Activated CD4-positive, alpha-beta T cell treated with anti-CD3 and anti-CD28 coated beads, Interleukin-2, Interleukin-4, amounts not matched to agents 100 ng/mL and 50 ng/mL, durations not matched to agents 16 hours and 8 hours (primary cell): ENCODE data around the gene GABBR2.

Experiments used
- DNase-seq: peaks from one replicate; pipeline ENCODE4 v3.0.0-alpha.2; 2020; ENCODE audit warnings: low spot score

Gene GABBR2

GRCh38 chr9:98720402-98720801 lies 11.7 kb upstream of the GABBR2 start:
- no peak for DNase-seq

DNA sequence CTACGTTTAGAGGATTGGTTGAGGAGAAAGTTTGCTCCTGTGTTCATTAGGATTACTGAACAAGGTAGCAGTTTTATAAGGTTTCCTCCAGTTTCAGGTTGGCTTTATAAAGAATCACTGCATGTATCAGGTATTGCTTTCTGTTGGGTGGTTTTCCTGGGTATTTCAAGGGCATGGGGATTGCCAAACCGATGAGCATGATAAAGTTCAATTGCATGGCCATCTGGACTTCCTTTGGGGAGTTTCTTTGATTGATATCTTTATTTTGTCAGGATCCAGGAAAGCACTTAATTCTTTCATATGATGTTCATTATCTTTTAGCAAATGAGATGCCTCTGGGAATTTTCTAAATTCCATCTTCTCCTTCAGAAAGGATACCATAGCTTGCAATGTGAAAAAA lies 10.3 kb upstream of the GABBR2 start:
- DNase-seq = no peak

GRCh38 chr9:98714833-98715232 lies 6.1 kb upstream of the GABBR2 start:
- no peak for DNase-seq

- DNase-seq = no peak
Measured at GRCh38 chr9:98712987-98713386, 4.3 kb upstream of the GABBR2 start.

DNA sequence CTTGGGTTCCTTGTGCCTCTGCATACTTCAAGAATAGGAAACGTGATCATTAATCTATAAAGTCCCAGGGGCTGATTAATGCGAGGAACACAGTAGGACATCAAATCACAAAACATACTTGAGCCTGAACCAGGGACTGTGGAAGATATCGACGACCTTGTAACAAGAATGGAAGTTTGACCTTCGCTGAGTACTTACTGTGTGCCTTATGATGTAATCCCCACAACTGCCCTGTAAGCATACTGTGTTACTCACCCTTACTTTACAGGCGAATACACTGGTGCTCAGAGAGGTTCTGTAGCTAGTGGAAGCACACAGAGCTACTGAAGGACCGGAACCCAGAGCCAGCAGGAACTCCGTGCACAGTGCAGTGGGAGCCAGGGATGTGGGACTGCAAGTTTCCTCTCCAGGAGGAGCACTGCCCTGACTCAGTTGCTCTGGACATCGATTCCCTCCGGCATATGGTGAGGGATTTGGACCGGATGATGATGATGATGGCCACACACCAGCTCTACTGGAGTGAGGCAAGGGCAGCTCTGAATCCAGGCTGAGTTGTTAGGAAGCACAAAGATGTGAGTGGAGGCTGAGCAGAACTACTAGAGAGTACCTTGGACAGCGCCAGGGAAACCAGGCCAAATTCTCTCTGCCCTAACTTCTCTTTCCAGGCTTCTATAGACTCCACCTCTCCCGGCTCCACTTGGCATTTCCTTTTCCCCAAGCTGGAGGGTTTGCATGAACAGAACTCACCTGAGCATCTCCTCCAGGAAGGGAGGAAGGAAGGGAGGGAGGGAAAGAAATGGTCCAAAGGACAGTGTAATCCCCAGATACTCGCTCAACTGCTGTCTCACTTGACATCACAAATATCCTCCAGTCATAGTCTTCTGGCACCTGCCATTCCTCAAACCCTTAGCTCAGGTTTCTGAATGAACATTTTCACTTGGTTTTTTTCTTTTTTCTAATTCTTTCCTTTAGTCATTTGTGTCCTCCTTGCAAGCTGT lies 1.5 kb upstream of the GABBR2 start:
- no peak for DNase-seq

DNA sequence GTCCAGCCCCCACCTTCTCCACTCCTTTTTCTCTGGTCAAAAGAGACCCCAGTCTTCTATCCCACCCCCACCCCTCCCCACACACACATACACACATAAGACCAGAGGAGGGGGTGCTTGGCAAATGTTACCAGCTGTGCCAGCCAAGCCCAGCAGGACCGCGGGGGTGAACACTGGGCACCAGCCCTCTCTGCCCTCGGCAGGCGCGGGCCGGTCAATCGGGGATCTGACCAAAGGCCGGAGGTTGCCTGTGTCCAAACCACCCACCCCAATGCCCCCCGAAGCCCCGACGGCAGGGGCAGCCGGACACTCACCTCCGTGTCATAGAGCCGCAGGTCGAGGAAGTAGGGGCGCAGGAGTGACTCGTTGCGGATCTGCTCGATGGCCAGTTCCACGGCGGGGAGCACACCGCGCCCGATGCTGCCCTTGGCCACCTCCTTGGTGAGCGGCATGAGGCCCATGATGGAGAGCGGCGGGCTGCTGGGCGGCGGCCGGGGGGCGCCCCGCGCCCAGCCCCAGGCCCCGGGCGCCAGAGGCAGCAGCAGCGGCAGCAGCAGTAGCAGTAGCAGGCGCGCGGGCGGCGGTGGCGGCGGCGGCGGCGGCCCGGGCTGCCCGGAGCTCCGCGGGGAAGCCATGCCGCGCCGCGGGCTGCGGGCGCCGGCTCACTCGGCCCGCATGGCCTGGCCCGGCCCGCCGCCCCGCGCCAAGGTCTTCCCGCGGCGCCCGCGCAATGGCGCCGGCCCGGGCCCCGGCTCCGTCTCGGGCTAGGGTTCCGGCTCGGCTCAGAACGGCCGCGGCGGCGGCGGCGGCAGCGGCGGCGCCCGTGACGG lies 417 bp downstream of the GABBR2 start:
- DNase-seq = no peak

GRCh38 chr9:98707166-98708102 lies 1.3 kb downstream of the GABBR2 start:
- peak; percentile 14 for DNase-seq

DNA sequence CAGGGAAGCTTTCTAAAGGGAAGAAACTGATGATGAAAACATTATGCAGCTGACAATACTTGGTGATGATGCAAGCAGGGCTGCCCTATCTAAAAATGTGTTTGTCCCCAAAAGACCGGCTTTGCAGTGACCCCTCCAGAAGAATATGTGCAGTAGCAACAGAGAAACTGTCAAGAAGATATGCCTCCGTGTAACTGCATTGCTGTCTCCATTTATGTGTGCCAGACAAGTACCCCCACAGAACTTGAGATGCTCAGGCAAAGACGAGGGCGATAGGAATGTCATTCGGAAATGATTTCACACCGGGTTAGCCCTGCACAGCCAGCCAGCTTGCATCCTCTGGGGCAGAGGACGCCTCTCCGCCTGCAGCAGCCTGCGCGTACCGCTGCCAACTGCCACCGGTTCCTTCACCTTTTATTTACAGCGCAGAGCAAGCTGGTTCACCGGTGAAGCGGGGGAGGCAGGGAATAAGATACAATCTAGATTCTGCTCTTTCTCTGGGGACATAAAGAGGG lies 2.0 kb downstream of the GABBR2 start:
- no peak for DNase-seq

- DNase-seq = no peak
Measured at GRCh38 chr9:98702835-98703380, 5.8 kb downstream of the GABBR2 start.

DNA sequence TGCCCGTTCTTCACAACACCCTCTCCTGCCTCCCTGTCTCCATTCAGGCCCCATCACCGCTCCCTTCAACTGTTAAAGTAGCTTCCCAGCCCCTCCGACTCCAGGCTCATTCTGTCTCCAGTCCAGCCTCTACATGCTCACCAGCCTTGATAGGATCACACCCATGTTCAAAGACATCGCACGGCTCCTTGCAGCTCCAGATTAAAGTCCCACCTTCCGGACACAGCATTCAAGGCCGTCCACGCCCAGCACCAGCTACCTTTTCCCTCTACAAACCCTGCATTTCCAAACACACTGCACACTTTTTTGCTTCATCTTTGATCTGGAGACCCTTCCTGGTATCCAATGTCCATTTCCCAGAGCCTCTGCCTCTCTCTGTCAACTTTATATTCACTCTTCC lies 6.4 kb downstream of the GABBR2 start:
- DNase-seq = no peak

DNA sequence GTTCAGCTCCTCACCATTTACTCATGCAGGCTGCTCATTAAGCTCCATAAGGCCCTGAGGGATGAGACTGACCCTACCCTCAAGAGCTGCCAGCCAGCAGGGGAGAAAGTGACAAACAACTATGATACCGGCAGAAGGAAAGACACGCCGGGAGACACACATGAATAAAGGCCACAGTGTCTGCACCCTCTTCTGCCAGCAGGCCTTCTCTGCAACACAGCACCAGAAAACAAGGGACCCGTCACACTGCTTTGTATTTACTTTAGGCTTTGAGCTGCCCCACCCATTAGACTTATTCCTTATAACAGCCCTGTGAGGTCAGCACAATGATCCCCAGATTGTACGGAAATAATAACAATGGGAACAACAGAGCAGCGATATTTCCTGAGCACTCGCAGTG lies 7.2 kb downstream of the GABBR2 start:
- DNase-seq = no peak

GRCh38 chr9:98700801-98701200 lies 7.9 kb downstream of the GABBR2 start:
- DNase-seq = no peak

DNA sequence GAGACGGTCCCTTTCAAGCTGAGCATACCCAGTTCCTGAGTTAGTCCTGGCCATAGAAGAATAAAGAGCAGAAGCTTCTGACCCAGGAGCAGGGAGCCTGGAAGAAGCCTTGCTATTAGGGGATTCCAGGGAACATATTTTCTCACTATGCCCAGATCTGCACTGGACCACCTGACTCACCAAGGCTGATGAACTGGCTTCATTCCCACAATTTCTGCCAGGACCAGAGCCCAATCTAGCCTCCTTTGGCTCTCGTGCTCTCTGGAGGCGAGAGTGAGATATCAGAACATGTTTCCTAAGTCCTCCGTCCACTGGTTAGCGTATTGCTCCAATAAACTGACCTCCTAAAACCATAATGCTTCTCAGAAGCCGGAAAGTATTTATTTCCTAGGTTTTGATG lies 9.9 kb downstream of the GABBR2 start:
- DNase-seq = no peak

- DNase-seq = no peak
Measured at GRCh38 chr9:98694943-98695342, 13.8 kb downstream of the GABBR2 start.

GRCh38 chr9:98692392-98692791 lies 16.3 kb downstream of the GABBR2 start:
- no peak for DNase-seq

DNA sequence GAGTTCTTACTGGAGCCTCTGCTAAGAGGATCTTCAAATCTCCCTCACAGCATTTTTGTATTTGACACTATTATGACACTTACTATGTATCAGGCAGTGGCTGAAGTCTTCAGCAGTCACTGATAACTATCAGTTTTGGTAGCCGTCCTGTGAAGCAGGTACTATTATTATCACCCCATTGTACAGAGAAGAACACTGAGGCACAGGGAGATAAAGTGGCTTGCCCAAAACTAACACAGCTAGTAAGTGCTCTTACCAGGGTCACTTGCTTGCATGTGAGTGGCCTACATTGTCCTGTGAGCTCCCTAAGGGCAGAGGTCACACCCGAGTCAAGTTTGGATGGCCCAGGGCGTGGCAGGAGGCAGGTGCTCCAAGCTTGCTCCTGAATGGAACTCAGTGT lies 16.8 kb downstream of the GABBR2 start:
- no peak for DNase-seq

- no peak for DNase-seq
Measured at GRCh38 chr9:98690686-98691085, 18.0 kb downstream of the GABBR2 start.

DNA sequence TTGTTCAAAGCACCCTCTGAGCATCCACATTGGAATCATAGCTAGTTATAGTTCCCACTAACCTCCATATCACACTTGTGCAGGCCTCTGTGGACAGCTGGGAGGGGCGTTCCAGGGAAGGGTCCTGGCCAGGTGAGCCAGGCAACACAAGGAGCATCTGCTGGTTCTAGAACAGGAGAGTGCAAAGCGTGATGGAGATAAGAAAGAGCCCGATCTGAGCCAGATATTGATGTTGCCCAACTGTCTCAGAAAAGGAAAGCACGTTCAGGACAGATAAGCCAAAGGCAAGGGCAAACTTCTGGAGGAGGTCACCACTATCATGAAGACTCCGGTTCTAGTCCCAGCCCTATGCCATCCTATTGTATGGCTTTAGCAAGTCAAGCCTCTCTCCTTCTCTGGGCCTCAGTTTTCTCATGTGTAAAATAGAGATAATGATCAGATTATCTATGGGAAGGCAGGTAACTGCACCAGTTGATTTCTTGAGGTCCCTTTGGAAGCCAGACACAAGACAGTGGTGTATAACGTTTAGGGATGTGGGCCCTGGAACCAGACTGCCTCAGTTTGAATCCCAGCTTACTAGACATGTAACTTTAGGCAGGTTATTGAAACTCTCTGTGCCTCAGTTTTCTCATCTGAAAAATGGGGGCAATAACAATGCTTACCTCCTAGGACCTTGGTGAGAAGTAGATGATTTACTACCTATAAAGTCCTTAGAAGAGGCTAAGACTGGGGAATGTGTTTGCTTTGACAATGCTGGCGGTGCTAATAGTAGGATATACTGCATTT lies 19.8 kb downstream of the GABBR2 start:
- no peak for DNase-seq

GRCh38 chr9:98687911-98688310 lies 20.8 kb downstream of the GABBR2 start:
- no peak for DNase-seq
